Stimulated activated CD4-positive, alpha-beta T cell treated with anti-CD3 and anti-CD28 coated beads, Interleukin-12 subunit alpha, Interleukin-12 subunit beta, amount 100 ng/mL, for 24 hours (primary cell): Measurements from ENCODE around the gene LUC7L3.
"Not testable (repeated sequence)": the region's sequence is repeated elsewhere in the genome, so short reads cannot be mapped to it uniquely, and the experiment has no call there.

Source experiments
- DNase-seq, 2 experiments: peaks; one replicate each; pipeline ENCODE4 v3.0.0-alpha.2; 2020; ENCODE audit warnings: low read depth in 2 of 2

LUC7L3 gene

GRCh38 chr17:50686494-50687199, 32.8 kb upstream of the LUC7L3 start:
- no peak for DNase-seq

DNA sequence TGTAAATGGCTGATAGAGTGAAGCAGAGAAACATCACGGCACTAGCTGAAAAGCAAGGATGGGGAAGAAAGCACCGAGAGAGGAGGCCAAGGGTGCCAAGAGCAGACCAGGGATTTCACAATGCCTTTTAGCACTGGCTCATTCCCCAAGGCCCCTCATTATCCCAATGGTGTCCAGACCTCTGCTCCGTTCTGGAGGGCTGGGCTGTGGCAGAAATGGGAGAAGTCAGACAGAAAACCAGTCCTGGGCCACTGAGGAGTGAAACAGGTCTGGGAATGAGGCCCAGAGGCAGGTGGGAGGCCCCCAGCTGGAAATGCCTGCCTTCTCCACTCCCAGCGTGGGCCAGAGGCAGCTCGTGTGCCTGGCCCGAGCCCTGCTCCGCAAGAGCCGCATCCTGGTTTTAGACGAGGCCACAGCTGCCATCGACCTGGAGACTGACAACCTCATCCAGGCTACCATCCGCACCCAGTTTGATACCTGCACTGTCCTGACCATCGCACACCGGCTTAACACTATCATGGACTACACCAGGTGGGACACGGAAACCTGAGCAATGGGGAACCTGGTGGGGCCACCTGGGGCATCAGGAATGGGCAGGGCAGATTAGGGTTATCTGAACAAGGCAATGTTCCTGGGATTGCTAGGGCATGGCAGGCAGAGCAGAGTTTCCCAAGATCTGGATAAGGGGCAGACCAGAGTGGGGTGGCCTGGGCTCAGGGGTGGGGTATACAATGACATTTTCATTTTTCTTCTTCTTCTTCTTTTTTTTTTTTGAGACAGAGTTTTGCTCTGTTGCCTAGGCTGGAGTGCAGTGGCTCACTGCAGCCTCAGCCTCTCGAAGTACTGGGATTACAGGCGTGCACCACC, 32.0 kb upstream of the LUC7L3 start:
- DNase-seq = no peak

- DNase-seq = no peak
Measured at GRCh38 chr17:50688245-50688644, 31.2 kb upstream of the LUC7L3 start.

GRCh38 chr17:50689251-50689650, 30.2 kb upstream of the LUC7L3 start:
- no peak for DNase-seq

DNA sequence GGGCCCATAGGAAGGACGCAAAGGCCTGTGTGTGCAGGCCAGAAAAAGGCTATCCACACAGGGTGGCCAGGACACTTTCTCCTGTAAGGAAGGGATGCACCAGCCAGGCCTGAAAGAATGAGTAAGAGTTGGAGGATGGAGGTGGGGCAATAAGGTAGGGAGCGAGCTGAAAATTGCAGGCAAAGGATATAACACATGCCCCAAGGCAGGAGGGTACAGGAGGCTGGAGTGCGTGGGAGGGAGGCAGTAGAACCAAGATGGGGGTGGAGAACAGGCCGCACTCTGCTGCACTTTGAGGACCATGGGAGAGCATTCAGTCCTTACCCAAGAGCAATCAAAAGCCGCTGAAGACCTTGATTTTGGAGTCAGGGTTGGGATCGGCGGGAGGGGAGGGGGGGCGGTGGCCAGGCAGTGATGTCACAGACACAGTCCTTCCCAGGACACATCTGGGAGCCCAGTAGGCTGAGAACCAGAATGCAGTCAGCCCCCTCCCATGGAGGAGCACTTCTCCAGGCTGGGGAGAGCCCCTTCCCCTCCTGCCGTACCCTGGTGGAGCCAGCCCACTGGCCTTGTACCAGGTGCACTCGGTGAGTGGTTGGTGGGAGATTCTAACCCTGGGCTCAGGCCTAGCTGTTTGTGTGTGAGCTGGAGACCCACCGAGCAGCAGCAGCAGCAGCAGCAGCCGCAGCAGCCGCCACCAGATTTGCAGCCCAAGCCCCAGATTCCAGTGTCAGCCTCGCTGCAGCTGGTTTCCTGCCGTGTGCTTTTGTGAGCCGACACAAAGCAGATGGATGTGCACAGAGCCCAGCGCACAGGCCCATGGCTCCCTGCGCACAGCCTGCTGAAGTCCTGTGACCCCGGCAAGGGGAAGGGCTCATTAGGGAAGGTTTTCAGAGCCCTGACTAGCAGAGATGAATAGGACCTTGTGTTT, 29.2 kb upstream of the LUC7L3 start:
- DNase-seq = no peak

DNA sequence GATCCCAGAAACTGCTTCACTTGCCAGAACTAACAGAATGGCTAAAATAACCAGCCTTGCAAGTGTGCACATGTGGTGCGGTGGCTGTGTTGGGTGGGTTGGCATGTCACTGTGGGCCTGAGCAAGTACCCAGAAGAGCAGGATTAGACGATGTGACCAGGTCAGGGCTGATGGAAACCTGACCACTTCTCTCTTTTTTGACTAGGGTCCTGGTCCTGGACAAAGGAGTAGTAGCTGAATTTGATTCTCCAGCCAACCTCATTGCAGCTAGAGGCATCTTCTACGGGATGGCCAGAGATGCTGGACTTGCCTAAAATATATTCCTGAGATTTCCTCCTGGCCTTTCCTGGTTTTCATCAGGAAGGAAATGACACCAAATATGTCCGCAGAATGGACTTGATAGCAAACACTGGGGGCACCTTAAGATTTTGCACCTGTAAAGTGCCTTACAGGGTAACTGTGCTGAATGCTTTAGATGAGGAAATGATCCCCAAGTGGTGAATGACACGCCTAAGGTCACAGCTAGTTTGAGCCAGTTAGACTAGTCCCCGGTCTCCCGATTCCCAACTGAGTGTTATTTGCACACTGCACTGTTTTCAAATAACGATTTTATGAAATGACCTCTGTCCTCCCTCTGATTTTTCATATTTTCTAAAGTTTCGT, 28.4 kb upstream of the LUC7L3 start:
- no peak for DNase-seq

DNA sequence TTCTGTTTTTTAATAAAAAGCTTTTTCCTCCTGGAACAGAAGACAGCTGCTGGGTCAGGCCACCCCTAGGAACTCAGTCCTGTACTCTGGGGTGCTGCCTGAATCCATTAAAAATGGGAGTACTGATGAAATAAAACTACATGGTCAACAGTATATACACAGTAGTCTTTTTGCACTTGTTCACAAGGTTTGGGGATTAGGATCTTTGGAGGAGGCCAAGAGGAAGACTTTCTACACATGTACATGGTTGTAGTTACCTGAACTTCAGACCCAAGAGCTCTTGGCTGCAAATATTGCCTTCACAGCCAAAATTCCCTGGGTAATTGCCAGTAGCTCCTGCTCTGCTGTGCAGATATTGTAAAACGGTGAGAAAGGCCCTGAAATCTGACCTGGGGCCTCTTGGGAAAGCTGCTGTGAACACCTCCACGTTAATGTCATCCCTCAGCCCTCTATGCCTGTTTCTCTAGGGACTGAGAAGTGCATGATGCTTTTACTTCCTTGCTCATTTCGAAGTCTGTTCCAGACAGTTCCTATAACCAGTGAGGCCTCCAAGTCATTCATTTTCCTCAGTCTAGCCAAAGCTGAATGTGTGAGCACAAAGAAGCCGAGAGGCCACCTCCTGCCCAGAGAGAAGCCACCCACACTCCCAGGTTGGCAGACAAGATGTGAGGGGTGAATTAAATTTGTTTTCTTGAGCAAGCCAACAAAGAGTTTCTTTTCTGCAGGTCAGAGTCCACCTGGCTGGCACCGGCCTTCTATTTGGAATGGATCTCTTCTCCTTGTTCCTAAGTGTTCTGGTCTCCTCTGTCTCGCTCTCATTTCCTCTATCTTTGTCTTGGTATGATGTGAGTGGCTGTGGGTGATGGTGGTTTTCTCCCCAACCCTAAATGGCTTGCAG, 27.6 kb upstream of the LUC7L3 start:
- DNase-seq = no peak

GRCh38 chr17:50692448-50693035, 26.9 kb upstream of the LUC7L3 start:
- no peak for DNase-seq

GRCh38 chr17:50693036-50693682, 26.2 kb upstream of the LUC7L3 start:
- no peak for DNase-seq

- DNase-seq = no peak
Measured at GRCh38 chr17:50696365-50696879, 23.0 kb upstream of the LUC7L3 start.

GRCh38 chr17:50697062-50697461, 22.3 kb upstream of the LUC7L3 start:
- DNase-seq = no peak

DNA sequence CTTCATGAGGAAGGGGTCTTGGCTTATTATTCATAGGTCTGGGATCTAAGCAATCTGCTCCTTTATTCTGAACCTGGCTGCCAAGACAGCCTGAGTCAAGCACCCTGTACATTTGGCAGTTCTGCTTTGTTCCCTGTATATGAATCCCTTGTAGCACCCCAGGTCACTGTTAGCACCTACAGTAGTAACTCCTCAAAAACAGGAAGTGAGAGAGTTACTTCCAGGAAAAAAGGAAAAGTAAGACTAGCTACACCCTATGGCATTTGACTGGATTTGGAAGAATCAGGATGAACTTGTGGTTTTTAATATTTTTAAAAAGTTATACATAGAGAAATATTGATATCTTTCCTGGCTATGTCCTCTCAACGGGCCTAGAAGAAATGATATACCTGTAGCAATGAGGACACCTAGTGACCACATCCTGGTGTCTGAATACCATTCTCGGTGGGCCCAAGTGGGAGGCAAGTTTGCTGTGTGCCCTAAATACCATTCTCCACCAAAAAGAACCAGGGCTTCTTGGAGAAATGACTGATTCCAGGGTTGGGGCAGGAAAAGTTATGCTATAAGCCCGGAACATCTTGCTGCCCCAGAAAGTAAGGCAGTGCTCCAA, 21.6 kb upstream of the LUC7L3 start:
- DNase-seq = no peak

DNA sequence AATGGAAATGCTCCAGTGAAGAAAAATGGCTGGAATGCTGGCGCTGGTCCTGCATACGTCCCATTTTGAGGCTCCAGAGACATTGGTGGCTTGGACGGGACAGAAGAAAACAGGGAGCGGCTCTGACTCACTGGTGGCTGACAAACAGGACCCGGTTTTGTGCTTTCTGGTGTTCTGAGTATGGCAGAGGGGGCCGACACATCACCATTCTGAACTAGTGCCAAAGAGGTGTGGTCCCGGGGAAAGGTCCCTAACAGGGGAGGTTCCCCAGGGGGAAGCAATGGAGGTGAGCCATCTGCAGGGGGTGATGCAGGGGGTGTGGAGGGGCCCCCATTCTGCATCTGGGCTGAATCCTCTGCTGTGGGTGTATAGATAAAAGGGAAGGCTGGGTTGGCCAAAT, 20.0 kb upstream of the LUC7L3 start:
- DNase-seq = no peak

DNA sequence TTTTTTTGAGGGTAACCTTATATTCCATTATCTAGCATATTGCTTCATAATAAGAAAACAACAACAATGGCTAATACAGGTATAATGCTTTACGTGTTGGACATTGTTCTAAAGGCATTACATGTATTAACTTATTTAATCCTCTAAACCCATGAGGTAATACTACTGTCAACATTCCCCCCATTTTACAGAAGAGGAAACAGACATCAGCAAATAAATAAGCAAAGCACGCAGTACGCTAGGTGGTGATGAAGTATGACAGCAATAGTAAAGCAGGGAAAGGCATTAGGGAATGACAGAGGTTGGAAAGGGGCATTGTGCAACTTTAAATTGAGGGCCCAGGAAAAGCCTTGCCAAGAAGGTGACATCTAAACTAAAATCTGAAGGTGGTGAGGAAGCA, 16.2 kb upstream of the LUC7L3 start:
- DNase-seq = no peak

- peak; percentile 82 to 87 for DNase-seq
Measured at GRCh38 chr17:50707289-50708049, 11.9 kb upstream of the LUC7L3 start, which contains the start of gene ANKRD40. Gene ANKRD40 (minus strand): TSS chr17:50707914. CDS start chr17:50707654, 260 bp downstream.

- no peak for DNase-seq
Measured at GRCh38 chr17:50708050-50709000, 11.1 kb upstream of the LUC7L3 start.

- not testable (repeated sequence) for DNase-seq
Measured at GRCh38 chr17:50709053-50709452, 10.3 kb upstream of the LUC7L3 start.
